GM19467 (cell line): ENCODE measurements around the gene FMNL3.
"Not testable (repeated sequence)": the region's sequence is repeated elsewhere in the genome, so short reads cannot be mapped to it uniquely, and the experiment has no call there.

ENCODE experiments used
- ATAC-seq: cut with Tn5 transposase; IDR thresholded peaks from one replicate; pipeline ENCODE4 v1.9.1; 2021; ENCODE audit warnings: mild to moderate bottlenecking, moderate library complexity; ENCODE audit not compliant: unreplicated experiment

Gene FMNL3

GRCh38 chr12:49717800-49718199, 10.6 kb upstream of the FMNL3 start:
- not testable (repeated sequence) for ATAC-seq

GRCh38 chr12:49716553-49716952, 9.3 kb upstream of the FMNL3 start:
- no peak for ATAC-seq

DNA sequence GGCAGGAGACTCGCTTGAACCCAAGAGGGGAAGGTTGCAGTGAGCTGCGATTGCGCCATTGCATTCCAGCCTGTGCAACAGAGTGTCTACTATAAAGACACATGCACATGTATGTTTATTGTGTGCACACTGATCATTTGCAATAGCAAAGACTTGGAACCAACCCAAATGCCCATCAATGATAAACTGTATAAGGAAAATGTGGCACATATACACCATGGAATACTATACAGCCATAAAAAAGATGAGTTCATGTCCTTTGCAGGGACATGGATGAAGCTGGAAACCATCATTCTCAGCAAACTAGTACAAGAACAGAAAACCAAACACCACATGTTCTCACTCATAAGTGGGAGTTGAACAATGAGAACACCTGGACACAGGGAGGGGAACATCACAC, 6.7 kb upstream of the FMNL3 start:
- not testable (repeated sequence) for ATAC-seq

GRCh38 chr12:49708851-49709250, 1.6 kb upstream of the FMNL3 start:
- ATAC-seq, result no peak

GRCh38 chr12:49707812-49708147, 575 bp upstream of the FMNL3 start:
- no peak for ATAC-seq

DNA sequence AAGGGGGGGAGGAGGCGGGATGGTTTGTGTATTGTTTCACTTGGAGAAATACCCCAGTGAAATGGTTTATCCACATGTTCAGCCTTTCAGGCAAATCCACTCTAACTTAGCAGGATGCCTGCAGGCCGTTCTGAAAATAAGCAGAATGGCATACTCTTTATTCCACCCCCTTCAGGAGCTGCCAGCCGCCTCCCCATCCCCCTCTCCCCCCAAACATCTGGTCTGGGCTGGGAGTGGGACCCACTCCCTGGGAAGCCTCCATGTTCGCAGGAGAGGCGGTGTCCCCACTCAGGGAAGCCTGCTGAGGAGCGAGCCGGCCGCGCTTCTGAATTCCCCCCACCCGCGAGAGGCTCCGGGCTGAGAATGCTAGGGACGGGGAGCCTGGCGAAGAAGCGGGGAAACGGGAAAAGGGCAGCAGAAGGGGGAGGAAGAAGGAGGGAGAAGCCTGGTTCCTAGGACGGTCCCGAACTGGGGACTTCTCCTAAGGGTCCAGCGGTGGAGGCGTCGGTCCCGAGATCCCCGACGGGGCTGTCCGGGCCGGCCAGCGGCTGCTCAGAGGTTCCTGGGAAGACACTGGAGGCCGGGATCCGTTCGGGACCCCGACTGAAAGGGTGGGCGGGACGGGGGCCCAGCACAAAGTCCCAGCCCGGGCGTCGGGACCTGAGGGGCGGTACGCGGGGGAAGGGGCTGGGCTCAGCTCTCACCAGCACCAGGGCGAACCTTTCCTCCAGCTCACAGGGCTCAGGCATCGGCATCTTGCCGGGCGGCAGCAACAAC, 666 bp downstream of the FMNL3 start:
- no peak for ATAC-seq

- no peak for ATAC-seq
These were observed 1.6 kb downstream of the FMNL3 start for GRCh38 chr12:49705479-49706134.

DNA sequence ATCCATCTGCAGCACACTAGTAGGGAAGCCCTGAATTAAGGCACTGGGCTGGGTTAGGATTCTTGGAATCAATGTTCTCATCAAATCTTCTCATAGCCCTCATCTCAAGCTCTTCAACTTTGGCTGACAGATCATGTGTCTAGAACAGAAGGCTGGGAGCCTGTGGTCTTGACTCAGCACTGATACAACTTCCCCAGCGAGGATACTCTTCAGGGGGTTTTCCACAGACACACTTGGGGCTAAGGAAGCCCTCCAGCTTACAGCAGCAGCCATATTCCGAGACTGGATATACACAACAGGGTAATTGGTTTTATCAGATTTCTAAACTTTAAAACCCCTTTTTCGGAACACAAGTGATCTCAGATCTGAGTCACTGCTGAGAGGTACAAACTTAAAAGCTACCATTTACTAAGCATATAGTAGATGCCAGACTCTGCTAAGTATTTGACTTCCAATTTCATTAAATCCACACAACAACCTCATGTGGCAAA, 3.5 kb downstream of the FMNL3 start:
- ATAC-seq, result no peak

DNA sequence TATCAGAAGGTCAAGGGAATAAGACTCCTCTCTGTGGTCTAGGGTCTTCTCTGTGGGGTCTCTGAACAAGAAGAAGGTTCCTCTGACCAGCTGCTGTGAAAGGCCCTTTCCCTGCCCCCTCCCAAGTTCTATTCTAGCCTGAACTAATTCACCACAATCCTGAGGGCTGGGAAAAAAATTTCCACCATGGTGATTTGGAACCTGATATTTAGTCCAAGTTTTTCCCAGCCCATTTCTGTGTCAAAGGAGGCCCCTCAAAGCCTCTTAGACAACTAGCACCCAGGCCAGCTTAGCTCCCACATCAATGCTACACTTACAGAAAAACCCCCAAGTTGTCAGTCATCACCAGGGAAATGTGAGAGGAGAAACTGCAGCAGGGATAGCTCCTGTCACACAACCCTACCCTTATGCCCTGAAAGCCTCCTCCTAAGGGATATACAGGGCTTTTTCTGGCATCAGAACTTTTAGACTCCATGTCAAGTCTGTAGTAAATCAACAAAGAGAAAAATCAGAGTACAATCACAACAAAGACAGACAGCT, 4.5 kb downstream of the FMNL3 start:
- ATAC-seq, result no peak

GRCh38 chr12:49702009-49702408, 5.2 kb downstream of the FMNL3 start:
- no peak for ATAC-seq

GRCh38 chr12:49698619-49699545, 8.3 kb downstream of the FMNL3 start:
- peak; percentile 66 for ATAC-seq

DNA sequence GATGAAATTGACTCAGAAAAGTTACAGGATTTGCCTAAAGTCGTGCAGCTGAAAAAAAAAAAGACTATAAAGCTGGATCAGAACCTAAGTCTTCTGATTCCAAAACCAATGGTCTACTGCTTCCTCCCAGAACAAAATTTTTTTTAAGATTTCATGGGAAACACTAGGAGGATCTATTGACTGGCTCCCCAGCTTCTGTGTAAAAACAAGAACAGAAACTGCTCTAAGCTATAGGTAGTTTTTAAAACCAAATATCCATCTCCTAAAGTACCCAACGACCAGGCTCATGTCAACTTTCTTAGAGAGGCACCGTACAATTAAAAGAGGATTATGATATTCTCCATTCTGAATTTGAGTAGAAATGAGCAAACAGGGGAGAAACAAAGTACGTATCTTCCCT, 9.4 kb downstream of the FMNL3 start:
- no peak for ATAC-seq

- no peak for ATAC-seq
These were observed 10.5 kb downstream of the FMNL3 start for GRCh38 chr12:49696723-49697122.

DNA sequence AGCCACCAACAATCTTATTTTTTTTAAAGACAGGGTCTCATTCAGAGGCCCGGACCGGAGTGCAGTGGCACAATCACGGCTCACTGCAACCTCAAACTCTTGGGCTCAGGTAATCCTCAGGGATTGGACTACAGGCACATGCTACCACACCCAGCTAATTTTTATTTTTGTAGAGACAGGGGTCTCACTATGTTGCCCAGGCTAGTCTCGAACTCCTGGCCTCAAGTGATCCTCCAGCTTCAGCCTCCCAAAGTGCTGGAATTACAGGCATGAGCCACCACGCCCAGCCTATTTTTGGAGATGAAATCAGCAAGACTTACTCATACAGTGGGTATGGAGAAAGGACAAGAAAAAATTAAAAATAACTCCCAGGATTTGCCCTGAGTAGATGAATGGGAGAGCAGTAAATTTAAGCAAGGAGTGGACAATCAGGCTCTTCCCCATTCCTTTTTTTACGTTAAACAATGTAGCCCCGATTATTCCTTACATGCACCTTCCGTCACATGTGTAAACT, 13.2 kb downstream of the FMNL3 start:
- ATAC-seq, result no peak

DNA sequence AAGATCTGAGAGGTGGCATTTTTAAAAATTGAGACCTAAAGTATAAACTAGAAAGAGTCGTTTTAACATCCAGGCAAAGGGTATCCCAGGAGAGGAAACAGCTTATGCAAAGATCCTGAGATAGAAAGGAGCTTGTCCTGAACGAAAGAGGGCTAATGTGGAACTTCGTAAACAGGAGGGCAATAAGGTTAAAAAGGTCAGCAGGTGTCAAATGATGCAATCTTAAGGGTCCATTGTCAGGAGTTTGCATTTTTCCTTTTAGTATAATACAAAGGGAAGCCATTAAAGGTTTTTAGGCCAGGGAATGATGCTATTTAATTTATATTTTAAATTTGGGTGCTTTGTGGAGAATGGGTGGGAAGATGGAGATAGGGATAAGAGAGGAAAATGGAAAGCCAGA, 14.4 kb downstream of the FMNL3 start:
- no peak for ATAC-seq

GRCh38 chr12:49689785-49690184, 17.4 kb downstream of the FMNL3 start:
- no peak for ATAC-seq

- no peak for ATAC-seq
These were observed 18.0 kb downstream of the FMNL3 start for GRCh38 chr12:49689237-49689636.

DNA sequence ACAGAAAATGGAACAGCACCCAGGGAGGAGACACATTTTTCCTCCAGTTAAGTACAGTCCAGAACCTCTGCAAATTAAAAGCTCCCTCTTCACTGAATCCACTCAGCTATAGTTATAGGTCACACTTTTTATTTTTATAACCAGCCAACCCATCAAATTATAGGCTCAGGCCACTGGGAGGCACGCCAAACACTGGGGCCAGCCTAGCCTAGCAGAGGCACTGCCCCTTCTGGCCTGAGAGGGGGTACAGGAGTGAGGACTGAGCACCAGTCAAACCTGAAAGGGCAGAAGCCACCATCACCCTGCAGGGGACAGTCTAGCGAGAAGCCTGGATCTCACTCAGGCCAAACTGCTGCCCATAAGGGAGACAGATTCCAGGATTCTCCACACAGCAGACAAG, 19.3 kb downstream of the FMNL3 start:
- ATAC-seq, result no peak

DNA sequence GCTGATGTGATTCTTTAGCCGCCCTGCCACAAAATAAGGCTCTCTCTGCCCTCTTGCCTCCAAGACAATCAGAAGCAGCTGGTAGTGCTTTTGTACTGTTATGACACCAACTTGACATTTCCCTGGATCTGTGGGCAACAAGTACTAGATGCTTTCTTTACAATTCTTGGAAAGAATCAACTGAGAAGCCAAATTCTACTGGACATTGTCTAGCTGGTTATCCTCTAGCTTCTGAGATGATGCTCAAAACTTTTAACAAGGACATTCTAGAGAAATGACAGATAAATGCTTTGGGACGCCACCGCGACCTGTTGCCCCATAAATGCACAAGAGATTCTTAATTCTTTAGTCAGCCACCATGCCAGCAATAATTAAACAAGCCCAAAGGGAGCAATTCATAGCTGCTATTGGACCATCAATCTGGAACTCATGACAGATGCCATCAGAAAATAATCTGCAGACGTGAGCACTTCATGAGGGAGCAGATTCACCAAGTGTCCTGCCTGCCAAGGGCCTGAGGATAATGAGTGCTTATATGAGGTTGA, 22.8 kb downstream of the FMNL3 start:
- no peak for ATAC-seq

DNA sequence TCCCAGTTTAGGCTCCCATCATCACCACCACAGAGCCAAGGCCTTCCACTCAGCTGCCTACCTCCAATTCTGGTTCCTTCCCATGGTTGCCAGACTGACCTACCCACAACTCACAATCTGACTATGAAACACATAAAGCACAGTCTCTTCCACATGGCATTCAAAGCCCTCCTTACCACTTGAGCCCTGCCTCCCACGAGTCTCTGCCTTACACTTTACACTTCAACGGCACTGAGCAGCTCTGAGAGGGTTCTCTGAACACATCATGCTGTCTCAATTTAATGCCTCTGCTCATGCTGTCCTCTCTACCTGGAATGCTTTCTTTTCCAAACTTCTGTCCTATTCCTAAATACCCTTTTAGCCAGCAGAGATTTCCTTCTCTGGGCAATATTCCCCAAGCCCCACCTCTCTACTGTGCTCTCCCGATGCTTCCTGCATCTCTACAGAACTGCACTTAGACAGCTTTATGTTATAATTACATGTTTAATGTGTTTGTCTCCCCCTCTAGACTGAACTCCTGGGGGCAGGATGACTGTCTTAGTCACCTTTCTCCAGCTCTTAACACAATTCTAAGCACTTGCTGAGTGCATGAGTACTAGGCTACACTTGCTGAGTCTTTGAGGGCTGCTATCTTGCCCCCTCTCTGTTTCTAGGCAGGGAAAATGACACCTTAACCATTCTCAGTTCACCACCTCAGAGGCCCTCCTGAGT, 23.5 kb downstream of the FMNL3 start:
- no peak for ATAC-seq
